Body of pancreas (tissue), 4 donors: ENCODE measurements around the gene NOXRED1.

ENCODE experiments used
- POLR2A ChIP-seq, 3 donors: fragments of 450-650 bp; IDR thresholded peaks; one replicate each; pipeline ENCODE4 v1.6.1; 2016; ENCODE audit warnings: antibody characterized with exemption in 3 of 3, mild to moderate bottlenecking in 2 of 3
- TF ChIP-seq, protein P1 (sequence below), 7 experiments: fragments of 450-650 bp in 4 of 7; fragments of 200-600 bp in 3 of 7; sonication (generic) in 3 of 7; IDR thresholded peaks; one replicate each; pipeline ENCODE4 v1.5.1; 2016 to 2019; ENCODE audit warnings: antibody characterized with exemption in 7 of 7

DNA sequence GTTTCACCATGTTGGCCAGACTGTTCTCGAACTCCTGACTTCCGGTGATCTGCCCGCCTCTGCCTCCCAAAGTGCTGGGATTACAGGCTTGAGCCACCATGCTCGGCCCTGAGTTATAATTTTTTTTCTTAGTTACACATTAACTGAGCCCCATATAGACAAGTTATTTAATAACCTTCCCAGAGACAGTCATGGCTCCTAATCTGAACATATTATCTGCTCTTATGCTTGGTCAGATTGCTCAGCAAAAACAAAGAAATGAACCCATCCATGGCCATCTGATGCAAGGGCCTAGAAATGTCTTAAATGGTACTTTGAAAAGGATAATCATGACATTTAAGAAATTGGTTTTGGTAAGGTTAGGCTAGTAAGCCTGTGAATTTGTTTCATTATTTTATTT lies 33.1 kb downstream of the NOXRED1 start:
- TF ChIP-seq, protein P1, sequence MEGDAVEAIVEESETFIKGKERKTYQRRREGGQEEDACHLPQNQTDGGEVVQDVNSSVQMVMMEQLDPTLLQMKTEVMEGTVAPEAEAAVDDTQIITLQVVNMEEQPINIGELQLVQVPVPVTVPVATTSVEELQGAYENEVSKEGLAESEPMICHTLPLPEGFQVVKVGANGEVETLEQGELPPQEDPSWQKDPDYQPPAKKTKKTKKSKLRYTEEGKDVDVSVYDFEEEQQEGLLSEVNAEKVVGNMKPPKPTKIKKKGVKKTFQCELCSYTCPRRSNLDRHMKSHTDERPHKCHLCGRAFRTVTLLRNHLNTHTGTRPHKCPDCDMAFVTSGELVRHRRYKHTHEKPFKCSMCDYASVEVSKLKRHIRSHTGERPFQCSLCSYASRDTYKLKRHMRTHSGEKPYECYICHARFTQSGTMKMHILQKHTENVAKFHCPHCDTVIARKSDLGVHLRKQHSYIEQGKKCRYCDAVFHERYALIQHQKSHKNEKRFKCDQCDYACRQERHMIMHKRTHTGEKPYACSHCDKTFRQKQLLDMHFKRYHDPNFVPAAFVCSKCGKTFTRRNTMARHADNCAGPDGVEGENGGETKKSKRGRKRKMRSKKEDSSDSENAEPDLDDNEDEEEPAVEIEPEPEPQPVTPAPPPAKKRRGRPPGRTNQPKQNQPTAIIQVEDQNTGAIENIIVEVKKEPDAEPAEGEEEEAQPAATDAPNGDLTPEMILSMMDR (IDR thresholded peaks at IDR 0.05), result no peak
- no peak for TF ChIP-seq POLR2A (IDR thresholded peaks at IDR 0.05)
